Fibroblast of villous mesenchyme (primary cell): ENCODE data around the gene NUDT4. TPM values are rescaled to one million over a fixed set of nuclear protein-coding genes. Genes with fewer than 3 reads are reported as not detected.
"Not testable (repeated sequence)": the region's sequence is repeated elsewhere in the genome, so short reads cannot be mapped to it uniquely, and the experiment has no call there.

Experiments
- DNase-seq: peaks from one replicate; pipeline ENCODE4 v3.0.0-alpha.2; 2010; ENCODE audit warnings: low read depth
- H3K4me3 ChIP-seq: 2 replicates; pipeline ENCODE4 v1.5.1; 2011; ENCODE audit warnings: low read depth, mild to moderate bottlenecking, low read length
- CTCF ChIP-seq: IDR thresholded peaks from 2 replicates; pipeline ENCODE4 v1.5.1; 2012; ENCODE audit warnings: low read depth, mild to moderate bottlenecking, low read length; ENCODE audit not compliant: insufficient read depth
- total RNA-seq: library from RNA; depleted of rRNA; stranded (reverse); fragments of >200 nt; gene quantifications from 2 replicates; pipeline ENCODE4 v1.2.3, GENCODE V29; 2012

NUDT4 gene
- total RNA-seq, 1 donor = 61.3 TPM

GRCh38 chr12:93380480-93381121 lies 2.9 kb downstream of the NUDT4 start:
- TF ChIP-seq CTCF = no peak
- peak; percentile 51 for DNase-seq
- peak overlapping the region; percentile 86 for H3K4me3 ChIP-seq

GRCh38 chr12:93381161-93381975 lies 3.6 kb downstream of the NUDT4 start:
- no peak for TF ChIP-seq CTCF
- DNase-seq = no peak
- H3K4me3 ChIP-seq = peak overlapping the region; percentile 86

DNA sequence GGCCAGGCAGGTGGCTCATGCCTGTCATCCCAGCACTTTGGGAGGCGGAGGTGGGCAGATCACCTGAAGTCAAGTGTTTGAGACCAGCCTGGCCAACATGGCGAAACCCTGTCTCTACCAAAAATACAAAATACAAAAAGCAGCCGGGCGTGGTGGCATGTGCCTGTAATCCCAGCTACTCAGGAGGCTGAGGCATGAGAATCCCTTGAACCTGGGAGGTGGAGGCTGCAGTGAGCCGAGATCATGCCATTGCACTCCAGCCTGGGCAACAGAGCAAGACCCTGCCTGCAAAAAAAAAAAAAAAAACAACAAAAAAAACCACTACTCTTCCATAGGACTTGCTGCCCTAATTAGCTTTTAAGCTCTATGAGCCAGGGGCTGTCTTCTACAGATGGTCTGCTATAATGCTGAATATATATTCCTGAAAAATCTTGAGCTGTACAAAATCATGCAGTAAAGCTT lies 4.3 kb downstream of the NUDT4 start:
- DNase-seq = not testable (repeated sequence)
- peak overlapping the region; percentile 86 for H3K4me3 ChIP-seq

GRCh38 chr12:93387780-93388179 lies 10.1 kb downstream of the NUDT4 start:
- H3K4me3 ChIP-seq = no peak overlapping the region
- no peak for DNase-seq
- TF ChIP-seq CTCF = no peak

- H3K4me3 ChIP-seq = no peak overlapping the region
- DNase-seq = no peak
- TF ChIP-seq CTCF = no peak
These were observed 12.3 kb downstream of the NUDT4 start for GRCh38 chr12:93390031-93390430.

- no peak for TF ChIP-seq CTCF
- no peak for DNase-seq
- H3K4me3 ChIP-seq = no peak overlapping the region
These were observed 13.0 kb downstream of the NUDT4 start for GRCh38 chr12:93390549-93391297.

DNA sequence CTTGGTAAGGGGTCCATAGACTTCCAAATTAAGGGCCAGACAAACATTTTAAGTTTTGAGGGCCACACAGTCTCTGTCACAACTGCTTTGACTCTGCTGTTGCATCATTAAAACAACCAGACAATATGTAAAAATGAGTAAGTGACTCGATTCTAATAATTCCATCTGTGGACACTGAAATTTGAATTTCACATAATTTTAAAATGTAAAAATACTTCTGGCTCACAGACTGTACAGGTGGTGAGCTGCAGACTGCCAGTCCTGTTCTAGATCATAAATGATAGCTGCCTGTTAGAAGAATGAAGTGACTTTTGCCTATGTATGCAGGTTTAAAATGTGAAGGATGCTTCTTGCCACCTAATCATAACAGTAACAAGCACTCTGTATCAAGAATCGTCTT lies 15.7 kb downstream of the NUDT4 start:
- no peak for DNase-seq
- no peak for TF ChIP-seq CTCF
- no peak overlapping the region for H3K4me3 ChIP-seq
